ENCODE results near the gene EHBP1.

Gene EHBP1

GRCh38 chr2:62705007-62705829, at the start of gene EHBP1:
TSS of gene EHBP1 (plus strand) at chr2:62705713. CDS start at chr2:62707192, 1,479 bp downstream.
- peak; percentile 99 for DNase-seq (ENCODE audit: low spot score)
- peak within 1 kb of the TSS; percentile 83 to 99 for H3K27ac ChIP-seq
- TF ChIP-seq CTCF (IDR thresholded peaks at IDR 0.05), result no peak
- peak within 1 kb of the TSS; percentile 93 for H3K4me3 ChIP-seq

- no peak for TF ChIP-seq CTCF (IDR thresholded peaks at IDR 0.05)
- H3K27ac ChIP-seq, result no peak overlapping the region
- no peak for DNase-seq (ENCODE audit: low spot score)
- no peak overlapping the region for H3K4me3 ChIP-seq
Measured at GRCh38 chr2:62657783-62658182, 47.7 kb upstream of the EHBP1 start.

GRCh38 chr2:62658891-62659290, 46.6 kb upstream of the EHBP1 start:
- no peak for DNase-seq (ENCODE audit: low spot score)
- TF ChIP-seq CTCF (IDR thresholded peaks at IDR 0.05), result no peak
- Histone ChIP-seq H3K4me3 (no peak overlapping the region), H3K27ac (no peak overlapping the region)

GRCh38 chr2:62660087-62660486, 45.4 kb upstream of the EHBP1 start:
- H3K4me3 ChIP-seq, result peak overlapping the region; percentile 53
- peak overlapping the region in 1 of 2 donors; percentile 21 for H3K27ac ChIP-seq
- no peak for TF ChIP-seq CTCF (IDR thresholded peaks at IDR 0.05)
- no peak for DNase-seq (ENCODE audit: low spot score)

- TF ChIP-seq CTCF (IDR thresholded peaks at IDR 0.05), result no peak
- Histone ChIP-seq H3K4me3 (no peak overlapping the region), H3K27ac (peak overlapping the region in 1 of 2 donors; percentile 15)
- DNase-seq (ENCODE audit: low spot score), result no peak
Measured at GRCh38 chr2:62660582-62661262, 44.8 kb upstream of the EHBP1 start.

- no peak overlapping the region for H3K4me3 ChIP-seq
- H3K27ac ChIP-seq, result peak overlapping the region in 1 of 2 donors; percentile 15
- no peak for DNase-seq (ENCODE audit: low spot score)
- no peak for TF ChIP-seq CTCF (IDR thresholded peaks at IDR 0.05)
Measured at GRCh38 chr2:62661263-62661635, 44.3 kb upstream of the EHBP1 start.

Data from coronary artery (tissue), 2 donors.